ENCODE data around the gene C20orf96.

The C20orf96 gene

GRCh38 chr20:295804-296203 is 5.3 kb upstream of the C20orf96 start:
- no peak for DNase-seq (ENCODE audit: low read depth)
- no peak overlapping the region for H3K4me3 ChIP-seq (ENCODE audit: low read depth, low read length)
- TF ChIP-seq CTCF (IDR thresholded peaks at IDR 0.05; ENCODE audit: insufficient read depth, low read depth, low read length, missing control alignments) = no peak

- DNase-seq (ENCODE audit: low read depth) = no peak
- TF ChIP-seq CTCF (IDR thresholded peaks at IDR 0.05; ENCODE audit: insufficient read depth, low read depth, low read length, missing control alignments) = no peak
Measured at GRCh38 chr20:294602-295001, 4.1 kb upstream of the C20orf96 start.

GRCh38 chr20:289693-290083 is 862 bp downstream of the C20orf96 start:
- peak overlapping the region; percentile 93 for H3K4me3 ChIP-seq (ENCODE audit: low read depth, low read length)
- TF ChIP-seq CTCF (IDR thresholded peaks at IDR 0.05; ENCODE audit: insufficient read depth, low read depth, low read length, missing control alignments) = no peak
- no peak for DNase-seq (ENCODE audit: low read depth)

More at GRCh38 chr20:294602-295001, 4.1 kb upstream of the C20orf96 start:
- no peak overlapping the region for H3K4me3 ChIP-seq (ENCODE audit: low read depth, low read length)

GRCh38 chr20:288956-289692 is 1.4 kb downstream of the C20orf96 start:
- no peak for DNase-seq (ENCODE audit: low read depth)
- peak overlapping the region; percentile 93 for H3K4me3 ChIP-seq (ENCODE audit: low read depth, low read length)
- TF ChIP-seq CTCF (IDR thresholded peaks at IDR 0.05; ENCODE audit: insufficient read depth, low read depth, low read length, missing control alignments) = no peak

GRCh38 chr20:286508-286907 is 4.0 kb downstream of the C20orf96 start:
- no peak overlapping the region for H3K4me3 ChIP-seq (ENCODE audit: low read depth, low read length)
- TF ChIP-seq CTCF (IDR thresholded peaks at IDR 0.05; ENCODE audit: insufficient read depth, low read depth, low read length, missing control alignments) = no peak

GRCh38 chr20:284172-284571 is 6.4 kb downstream of the C20orf96 start:
- TF ChIP-seq CTCF (IDR thresholded peaks at IDR 0.05; ENCODE audit: insufficient read depth, low read depth, low read length, missing control alignments) = no peak
- no peak overlapping the region for H3K4me3 ChIP-seq (ENCODE audit: low read depth, low read length)

More at GRCh38 chr20:286508-286907, 4.0 kb downstream of the C20orf96 start:
- DNase-seq (ENCODE audit: low read depth) = no peak

More at GRCh38 chr20:284172-284571, 6.4 kb downstream of the C20orf96 start:
- no peak for DNase-seq (ENCODE audit: low read depth)
